Liver (tissue), 9 donors: Measurements from ENCODE around the gene AGPAT2. TPM values are rescaled to one million over a fixed set of nuclear protein-coding genes. Genes with fewer than 3 reads are reported as not detected.

ENCODE experiments used
- DNase-seq: peaks from one replicate; pipeline ENCODE4 v3.0.0-alpha.2; 2017; ENCODE audit warnings: low spot score
- H3K27ac ChIP-seq, 2 donors: one replicate each; pipeline ENCODE4 v1.7.0; 2013; ENCODE audit warnings: inconsistent platforms in 2 of 2, low read length in 2 of 2, control low read depth in 1 of 2, low read depth in 1 of 2, mild to moderate bottlenecking in 1 of 2
- H3K27me3 ChIP-seq, 4 donors: one replicate each; pipeline versions ENCODE4 v1.6.1 to v1.7.0; 2013; ENCODE audit warnings: low read length in 3 of 4, inconsistent platforms in 1 of 4, mild to moderate bottlenecking in 1 of 4, moderate library complexity in 1 of 4; ENCODE audit not compliant: control insufficient read depth in 4 of 4, insufficient read depth in 4 of 4
- H3K36me3 ChIP-seq, 4 donors: one replicate each; pipeline versions ENCODE4 v1.6.1 to v1.7.0; 2013; ENCODE audit warnings: low read length in 3 of 4, mild to moderate bottlenecking in 3 of 4, low read depth in 1 of 4, moderate library complexity in 1 of 4; ENCODE audit not compliant: control insufficient read depth in 4 of 4, insufficient read depth in 3 of 4
- H3K4me1 ChIP-seq, 4 donors: one replicate each; pipeline versions ENCODE4 v1.6.1 to v1.7.0; 2013; ENCODE audit warnings: low read length in 3 of 4, mild to moderate bottlenecking in 3 of 4, moderate library complexity in 1 of 4; ENCODE audit not compliant: control insufficient read depth in 4 of 4, insufficient read depth in 4 of 4
- H3K4me3 ChIP-seq, 3 donors: one replicate each; pipeline versions ENCODE4 v1.6.1 to v1.7.0; 2013; ENCODE audit warnings: low read length in 3 of 3, control low read depth in 1 of 3, low read depth in 1 of 3, mild to moderate bottlenecking in 1 of 3
- H3K9ac ChIP-seq, 2 donors: one replicate each; pipeline ENCODE4 v1.7.0; 2013; ENCODE audit warnings: low read length in 2 of 2, mild to moderate bottlenecking in 2 of 2, moderate library complexity in 2 of 2, control low read depth in 1 of 2, low read depth in 1 of 2
- H3K9me3 ChIP-seq, 4 donors: one replicate each; pipeline versions ENCODE4 v1.6.1 to v1.7.0; 2013; ENCODE audit warnings: low read length in 3 of 4; ENCODE audit not compliant: control insufficient read depth in 4 of 4
- EGR1 ChIP-seq, 2 donors: IDR thresholded peaks; 2 replicates each; pipeline ENCODE4 v1.6.1; 2016 to 2018; ENCODE audit warnings: antibody characterized with exemption in 2 of 2, low read depth in 2 of 2
- FOXA1 ChIP-seq: IDR thresholded peaks from 2 replicates; pipeline ENCODE4 v1.6.1; 2016; ENCODE audit warnings: antibody characterized with exemption
- FOXA2 ChIP-seq: IDR thresholded peaks from 2 replicates; pipeline ENCODE4 v1.6.1; 2016; ENCODE audit warnings: antibody characterized with exemption
- GABPA ChIP-seq, 2 donors: IDR thresholded peaks in 1 of 2; conservative IDR thresholded peaks in 1 of 2; 2 replicates each; pipeline ENCODE4 v1.6.1; 2016; ENCODE audit warnings: antibody characterized with exemption in 2 of 2, mild to moderate bottlenecking in 1 of 2, moderate library complexity in 1 of 2
- HNF4A ChIP-seq, 2 donors: conservative IDR thresholded peaks; 2 replicates each; pipeline ENCODE4 v1.6.1; 2016; ENCODE audit warnings: antibody characterized with exemption in 2 of 2, mild to moderate bottlenecking in 2 of 2
- HNF4G ChIP-seq: IDR thresholded peaks from 2 replicates; pipeline ENCODE4 v1.6.1; 2016; ENCODE audit warnings: antibody characterized with exemption
- JUND ChIP-seq, 2 donors: IDR thresholded peaks; 2 replicates each; pipeline ENCODE4 v1.6.1; 2016; ENCODE audit warnings: antibody characterized with exemption in 2 of 2
- NR2F2 ChIP-seq: IDR thresholded peaks from 2 replicates; pipeline ENCODE4 v1.6.1; 2016; ENCODE audit warnings: antibody characterized with exemption
- RAD21 ChIP-seq, 2 donors: IDR thresholded peaks; 2 replicates each; pipeline ENCODE4 v1.6.1; 2016; ENCODE audit warnings: antibody characterized with exemption in 2 of 2, mild to moderate bottlenecking in 2 of 2
- RXRA ChIP-seq, 2 donors: IDR thresholded peaks; 2 replicates each; pipeline ENCODE4 v1.6.1; 2017 to 2018; ENCODE audit warnings: antibody characterized with exemption in 2 of 2, mild to moderate bottlenecking in 1 of 2
- SP1 ChIP-seq: IDR thresholded peaks from 2 replicates; pipeline ENCODE4 v1.6.1; 2018; ENCODE audit warnings: antibody characterized with exemption, mild to moderate bottlenecking
- TAF1 ChIP-seq: conservative IDR thresholded peaks from 2 replicates; pipeline ENCODE4 v1.6.1; 2016; ENCODE audit warnings: antibody characterized with exemption, mild to moderate bottlenecking
- YY1 ChIP-seq: IDR thresholded peaks from 2 replicates; pipeline ENCODE4 v1.6.1; 2016; ENCODE audit warnings: antibody characterized with exemption, mild to moderate bottlenecking
- WGBS: extraction: QIAGEN DNeasy Blood & Tissue Kit; methylation state at CpG from one replicate; pipeline ENCODE4 v1.1.7; 2013; 5-methylcytosine and 5-hydroxymethylcytosine counted together
- polyA plus RNA-seq, 2 donors: library from polyadenylated mRNA; stranded (reverse) in 1 of 2; unstranded in 1 of 2; fragments of 200-250 nt in 1 of 2; fragments of >200 nt in 1 of 2; fragmentation: Nextera tagmentation in 1 of 2; extraction: Ambion mirVana in 1 of 2; gene quantifications; one replicate each; pipeline versions ENCODE4 v1.2.1 to v1.2.3, GENCODE V29; 2013 to 2015
- total RNA-seq, 2 donors: library from RNA; depleted of rRNA; stranded (reverse); fragments of >200 nt; gene quantifications; one replicate each; pipeline ENCODE4 v1.2.3, GENCODE V29; 2014
- TF ChIP-seq, protein P1 (sequence below): IDR thresholded peaks from 2 replicates; pipeline ENCODE4 v1.6.1; 2016; ENCODE audit warnings: antibody characterized with exemption, mild to moderate bottlenecking
- TF ChIP-seq, protein P2 (sequence below): IDR thresholded peaks from 2 replicates; pipeline ENCODE4 v1.6.1; 2016; ENCODE audit warnings: antibody characterized with exemption
- TF ChIP-seq, protein P3 (sequence below): fragments of 150-350 bp; IDR thresholded peaks from 2 replicates; pipeline ENCODE4 v1.5.1; 2017; ENCODE audit warnings: improper control_type of control experiment, low read depth, low read length; ENCODE audit not compliant: missing input control
- TF ChIP-seq, protein P4 (sequence below): IDR thresholded peaks from 2 replicates; pipeline ENCODE4 v1.6.1; 2016; ENCODE audit warnings: antibody characterized with exemption
- TF ChIP-seq, protein P5 (sequence below): IDR thresholded peaks from 2 replicates; pipeline ENCODE4 v1.6.1; 2016; ENCODE audit warnings: antibody characterized with exemption
- donor health status: healthy.
- donor health status: healthy.
- donor health status: healthy.
- donor health status: healthy.
- donor health status: healthy.

AGPAT2 gene
- total and polyA plus RNA-seq, 4 donors, result 75.1 to 222 (median 212) TPM

DNA sequence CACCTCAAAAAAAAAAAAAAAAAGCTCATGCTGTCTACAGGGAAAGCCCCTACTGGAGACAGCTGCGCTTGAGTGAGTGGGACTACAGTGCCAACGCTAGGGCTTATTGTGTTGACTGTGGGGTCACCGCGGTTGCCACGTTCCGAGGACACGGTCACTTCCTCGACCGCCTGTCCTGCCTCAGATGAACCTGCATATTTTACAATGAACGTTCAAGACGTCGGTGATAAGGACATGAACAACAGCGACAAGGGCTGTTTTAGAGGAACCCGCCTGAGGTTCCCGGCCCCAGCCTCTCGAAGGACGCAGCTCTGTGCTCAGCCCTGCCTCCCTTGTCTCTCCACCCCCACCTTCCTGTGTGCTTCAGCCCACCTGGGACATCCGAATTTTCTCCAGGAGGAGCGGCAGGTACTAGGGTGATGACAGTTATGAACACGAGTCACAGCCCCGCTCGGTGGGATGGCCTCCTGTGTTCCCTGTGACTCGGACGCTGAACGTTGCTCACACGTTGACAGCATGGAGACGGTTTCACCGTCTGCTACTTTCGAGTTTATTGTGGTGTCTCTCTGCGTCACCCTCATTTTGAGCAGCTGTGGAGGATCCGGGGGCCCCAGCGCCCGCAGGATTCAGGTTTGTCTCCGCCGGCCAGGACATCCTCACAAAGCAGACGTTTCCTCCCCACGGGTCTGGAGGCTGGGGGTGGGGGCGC lies 13.9 kb upstream of the AGPAT2 start:
- no peak overlapping the region for H3K4me3 ChIP-seq
- no peak for DNase-seq
- no peak for TF ChIP-seq SP1
- TF ChIP-seq RXRA (IDR thresholded peaks at IDR 0.05), result no peak
- TF ChIP-seq TAF1, result no peak
- TF ChIP-seq, protein P1, sequence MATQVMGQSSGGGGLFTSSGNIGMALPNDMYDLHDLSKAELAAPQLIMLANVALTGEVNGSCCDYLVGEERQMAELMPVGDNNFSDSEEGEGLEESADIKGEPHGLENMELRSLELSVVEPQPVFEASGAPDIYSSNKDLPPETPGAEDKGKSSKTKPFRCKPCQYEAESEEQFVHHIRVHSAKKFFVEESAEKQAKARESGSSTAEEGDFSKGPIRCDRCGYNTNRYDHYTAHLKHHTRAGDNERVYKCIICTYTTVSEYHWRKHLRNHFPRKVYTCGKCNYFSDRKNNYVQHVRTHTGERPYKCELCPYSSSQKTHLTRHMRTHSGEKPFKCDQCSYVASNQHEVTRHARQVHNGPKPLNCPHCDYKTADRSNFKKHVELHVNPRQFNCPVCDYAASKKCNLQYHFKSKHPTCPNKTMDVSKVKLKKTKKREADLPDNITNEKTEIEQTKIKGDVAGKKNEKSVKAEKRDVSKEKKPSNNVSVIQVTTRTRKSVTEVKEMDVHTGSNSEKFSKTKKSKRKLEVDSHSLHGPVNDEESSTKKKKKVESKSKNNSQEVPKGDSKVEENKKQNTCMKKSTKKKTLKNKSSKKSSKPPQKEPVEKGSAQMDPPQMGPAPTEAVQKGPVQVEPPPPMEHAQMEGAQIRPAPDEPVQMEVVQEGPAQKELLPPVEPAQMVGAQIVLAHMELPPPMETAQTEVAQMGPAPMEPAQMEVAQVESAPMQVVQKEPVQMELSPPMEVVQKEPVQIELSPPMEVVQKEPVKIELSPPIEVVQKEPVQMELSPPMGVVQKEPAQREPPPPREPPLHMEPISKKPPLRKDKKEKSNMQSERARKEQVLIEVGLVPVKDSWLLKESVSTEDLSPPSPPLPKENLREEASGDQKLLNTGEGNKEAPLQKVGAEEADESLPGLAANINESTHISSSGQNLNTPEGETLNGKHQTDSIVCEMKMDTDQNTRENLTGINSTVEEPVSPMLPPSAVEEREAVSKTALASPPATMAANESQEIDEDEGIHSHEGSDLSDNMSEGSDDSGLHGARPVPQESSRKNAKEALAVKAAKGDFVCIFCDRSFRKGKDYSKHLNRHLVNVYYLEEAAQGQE, result no peak
- TF ChIP-seq, protein P2, sequence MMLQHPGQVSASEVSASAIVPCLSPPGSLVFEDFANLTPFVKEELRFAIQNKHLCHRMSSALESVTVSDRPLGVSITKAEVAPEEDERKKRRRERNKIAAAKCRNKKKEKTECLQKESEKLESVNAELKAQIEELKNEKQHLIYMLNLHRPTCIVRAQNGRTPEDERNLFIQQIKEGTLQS, result no peak
- no peak for TF ChIP-seq YY1
- no peak for TF ChIP-seq HNF4A (conservative IDR thresholded peaks at IDR 0.05)
- TF ChIP-seq, protein P3, sequence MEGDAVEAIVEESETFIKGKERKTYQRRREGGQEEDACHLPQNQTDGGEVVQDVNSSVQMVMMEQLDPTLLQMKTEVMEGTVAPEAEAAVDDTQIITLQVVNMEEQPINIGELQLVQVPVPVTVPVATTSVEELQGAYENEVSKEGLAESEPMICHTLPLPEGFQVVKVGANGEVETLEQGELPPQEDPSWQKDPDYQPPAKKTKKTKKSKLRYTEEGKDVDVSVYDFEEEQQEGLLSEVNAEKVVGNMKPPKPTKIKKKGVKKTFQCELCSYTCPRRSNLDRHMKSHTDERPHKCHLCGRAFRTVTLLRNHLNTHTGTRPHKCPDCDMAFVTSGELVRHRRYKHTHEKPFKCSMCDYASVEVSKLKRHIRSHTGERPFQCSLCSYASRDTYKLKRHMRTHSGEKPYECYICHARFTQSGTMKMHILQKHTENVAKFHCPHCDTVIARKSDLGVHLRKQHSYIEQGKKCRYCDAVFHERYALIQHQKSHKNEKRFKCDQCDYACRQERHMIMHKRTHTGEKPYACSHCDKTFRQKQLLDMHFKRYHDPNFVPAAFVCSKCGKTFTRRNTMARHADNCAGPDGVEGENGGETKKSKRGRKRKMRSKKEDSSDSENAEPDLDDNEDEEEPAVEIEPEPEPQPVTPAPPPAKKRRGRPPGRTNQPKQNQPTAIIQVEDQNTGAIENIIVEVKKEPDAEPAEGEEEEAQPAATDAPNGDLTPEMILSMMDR, result no peak
- no peak for TF ChIP-seq FOXA1
- no peak for TF ChIP-seq GABPA (IDR thresholded peaks at IDR 0.05 in 1 of 2, conservative IDR thresholded peaks at IDR 0.05 in 1 of 2)
- no peak for TF ChIP-seq NR2F2
- TF ChIP-seq RAD21 (IDR thresholded peaks at IDR 0.05), result no peak
- TF ChIP-seq HNF4G, result no peak
- TF ChIP-seq FOXA2, result no peak
- TF ChIP-seq, protein P4, sequence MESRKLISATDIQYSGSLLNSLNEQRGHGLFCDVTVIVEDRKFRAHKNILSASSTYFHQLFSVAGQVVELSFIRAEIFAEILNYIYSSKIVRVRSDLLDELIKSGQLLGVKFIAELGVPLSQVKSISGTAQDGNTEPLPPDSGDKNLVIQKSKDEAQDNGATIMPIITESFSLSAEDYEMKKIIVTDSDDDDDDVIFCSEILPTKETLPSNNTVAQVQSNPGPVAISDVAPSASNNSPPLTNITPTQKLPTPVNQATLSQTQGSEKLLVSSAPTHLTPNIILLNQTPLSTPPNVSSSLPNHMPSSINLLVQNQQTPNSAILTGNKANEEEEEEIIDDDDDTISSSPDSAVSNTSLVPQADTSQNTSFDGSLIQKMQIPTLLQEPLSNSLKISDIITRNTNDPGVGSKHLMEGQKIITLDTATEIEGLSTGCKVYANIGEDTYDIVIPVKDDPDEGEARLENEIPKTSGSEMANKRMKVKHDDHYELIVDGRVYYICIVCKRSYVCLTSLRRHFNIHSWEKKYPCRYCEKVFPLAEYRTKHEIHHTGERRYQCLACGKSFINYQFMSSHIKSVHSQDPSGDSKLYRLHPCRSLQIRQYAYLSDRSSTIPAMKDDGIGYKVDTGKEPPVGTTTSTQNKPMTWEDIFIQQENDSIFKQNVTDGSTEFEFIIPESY, result no peak
- no peak for TF ChIP-seq JUND (IDR thresholded peaks at IDR 0.05)
- no peak for TF ChIP-seq EGR1 (IDR thresholded peaks at IDR 0.05; ENCODE audit: low read depth in 2 of 2)
- TF ChIP-seq, protein P5, sequence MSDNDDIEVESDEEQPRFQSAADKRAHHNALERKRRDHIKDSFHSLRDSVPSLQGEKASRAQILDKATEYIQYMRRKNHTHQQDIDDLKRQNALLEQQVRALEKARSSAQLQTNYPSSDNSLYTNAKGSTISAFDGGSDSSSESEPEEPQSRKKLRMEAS, result no peak
- no peak overlapping the region for H3K9ac ChIP-seq
- no peaks in the 10 kb centered on the region for H3K36me3 ChIP-seq
- 61% methylated on average over 38 of the region's 38 CpGs for WGBS
- H3K9me3 ChIP-seq, result no peaks in the 10 kb centered on the region
- H3K4me1 ChIP-seq, result peaks cover 13 to 30% (median 24%) of the 10 kb centered on the region in 4 donors
- H3K27ac ChIP-seq, result no peak overlapping the region
- H3K27me3 ChIP-seq, result no peaks in the 10 kb centered on the region
